ENCODE results near the gene RIPK1. TPM values are rescaled to one million over a fixed set of nuclear protein-coding genes. Genes with fewer than 3 reads are reported as not detected.

Gene RIPK1
- total RNA-seq, 3 donors from 2014 or later: 16.5 to 17.4 (median 16.6) TPM

- peaks cover 10% of the 10 kb centered on the region for H3K4me1 Mint-ChIP-seq (ENCODE audit: low read depth)
- no peaks in the 10 kb centered on the region for H3K9me3 Mint-ChIP-seq
- peaks cover 62% of the 10 kb centered on the region for H3K36me3 Mint-ChIP-seq (ENCODE audit: insufficient read depth)
- no peak overlapping the region for H3K4me3 Mint-ChIP-seq
- ATAC-seq (no peak), DNase-seq (no peak)
- H3K27me3 Mint-ChIP-seq (ENCODE audit: low read depth): no peaks in the 10 kb centered on the region
These were observed 13.7 kb downstream of the RIPK1 start for GRCh38 chr6:3081960-3082359.

GRCh38 chr6:3085074-3085473 is 16.8 kb downstream of the RIPK1 start:
- ATAC-seq: no peak
- H3K36me3 Mint-ChIP-seq (ENCODE audit: insufficient read depth): peaks cover 49% of the 10 kb centered on the region
- peaks cover 1% of the 10 kb centered on the region for H3K4me1 Mint-ChIP-seq (ENCODE audit: low read depth)
- DNase-seq: no peak
- H3K9me3 Mint-ChIP-seq: no peaks in the 10 kb centered on the region
- H3K4me3 Mint-ChIP-seq: no peak overlapping the region
- H3K27me3 Mint-ChIP-seq (ENCODE audit: low read depth): no peaks in the 10 kb centered on the region

- H3K4me1 Mint-ChIP-seq (ENCODE audit: low read depth): no peaks in the 10 kb centered on the region
- H3K36me3 Mint-ChIP-seq (ENCODE audit: insufficient read depth): peaks cover 48% of the 10 kb centered on the region
- ATAC-seq: no peak
- H3K27me3 Mint-ChIP-seq (ENCODE audit: low read depth): no peaks in the 10 kb centered on the region
- no peak for DNase-seq
- no peaks in the 10 kb centered on the region for H3K9me3 Mint-ChIP-seq
- H3K4me3 Mint-ChIP-seq: no peak overlapping the region
These were observed 18.1 kb downstream of the RIPK1 start for GRCh38 chr6:3086282-3086946.

- Mint-ChIP-seq H3K36me3 (ENCODE audit: insufficient read depth) (peaks cover 34% of the 10 kb centered on the region), H3K4me3 (no peak overlapping the region), H3K9me3 (no peaks in the 10 kb centered on the region), H3K27me3 (ENCODE audit: low read depth) (no peaks in the 10 kb centered on the region), H3K4me1 (ENCODE audit: low read depth) (no peaks in the 10 kb centered on the region)
- no peak for DNase-seq
- peak in 1 of 2 donors; percentile 25 for ATAC-seq
These were observed 20.2 kb downstream of the RIPK1 start for GRCh38 chr6:3088446-3088845.

- peaks cover 30% of the 10 kb centered on the region for H3K36me3 Mint-ChIP-seq (ENCODE audit: insufficient read depth)
These were observed 20.7 kb downstream of the RIPK1 start for GRCh38 chr6:3088968-3089367.

GRCh38 chr6:3090013-3090412 is 21.7 kb downstream of the RIPK1 start:
- Mint-ChIP-seq H3K9me3 (no peaks in the 10 kb centered on the region), H3K36me3 (ENCODE audit: insufficient read depth) (peaks cover 26% of the 10 kb centered on the region), H3K27me3 (ENCODE audit: low read depth) (no peaks in the 10 kb centered on the region), H3K4me1 (ENCODE audit: low read depth) (no peaks in the 10 kb centered on the region), H3K4me3 (no peak overlapping the region)
- ATAC-seq (no peak), DNase-seq (no peak)

More at GRCh38 chr6:3088968-3089367, 20.7 kb downstream of the RIPK1 start:
- Mint-ChIP-seq H3K4me1 (ENCODE audit: low read depth) (no peaks in the 10 kb centered on the region), H3K27me3 (ENCODE audit: low read depth) (no peaks in the 10 kb centered on the region), H3K9me3 (no peaks in the 10 kb centered on the region), H3K4me3 (no peak overlapping the region)
- DNase-seq: no peak
- no peak for ATAC-seq

GRCh38 chr6:3094815-3095214 is 26.5 kb downstream of the RIPK1 start:
- Mint-ChIP-seq H3K4me1 (ENCODE audit: low read depth) (no peaks in the 10 kb centered on the region), H3K36me3 (ENCODE audit: insufficient read depth) (peaks cover 19% of the 10 kb centered on the region), H3K27me3 (ENCODE audit: low read depth) (no peaks in the 10 kb centered on the region), H3K9me3 (no peaks in the 10 kb centered on the region), H3K4me3 (no peak overlapping the region)
- ATAC-seq (no peak), DNase-seq (no peak)

- ATAC-seq (peak in 1 of 2 donors; percentile 67), DNase-seq (no peak)
- no peaks in the 10 kb centered on the region for H3K9me3 Mint-ChIP-seq
- H3K36me3 Mint-ChIP-seq (ENCODE audit: insufficient read depth): peaks cover 42% of the 10 kb centered on the region
- no peaks in the 10 kb centered on the region for H3K27me3 Mint-ChIP-seq (ENCODE audit: low read depth)
- no peak overlapping the region for H3K4me3 Mint-ChIP-seq
- H3K4me1 Mint-ChIP-seq (ENCODE audit: low read depth): no peaks in the 10 kb centered on the region
These were observed 34.6 kb downstream of the RIPK1 start for GRCh38 chr6:3102875-3103274.

GRCh38 chr6:3108746-3109414 is 40.6 kb downstream of the RIPK1 start:
- Mint-ChIP-seq H3K4me3 (no peak overlapping the region), H3K9me3 (no peaks in the 10 kb centered on the region), H3K36me3 (ENCODE audit: insufficient read depth) (peaks cover 57% of the 10 kb centered on the region), H3K4me1 (ENCODE audit: low read depth) (no peaks in the 10 kb centered on the region), H3K27me3 (ENCODE audit: low read depth) (no peaks in the 10 kb centered on the region)
- ATAC-seq: no peak
- DNase-seq: no peak

GRCh38 chr6:3109761-3110160 is 41.5 kb downstream of the RIPK1 start:
- no peaks in the 10 kb centered on the region for H3K27me3 Mint-ChIP-seq (ENCODE audit: low read depth)
- peaks cover 50% of the 10 kb centered on the region for H3K36me3 Mint-ChIP-seq (ENCODE audit: insufficient read depth)

GRCh38 chr6:3114377-3114776 is 46.1 kb downstream of the RIPK1 start:
- H3K9me3 Mint-ChIP-seq: no peaks in the 10 kb centered on the region
- no peak overlapping the region for H3K4me3 Mint-ChIP-seq
- DNase-seq: no peak
- no peaks in the 10 kb centered on the region for H3K27me3 Mint-ChIP-seq (ENCODE audit: low read depth)
- peaks cover 15% of the 10 kb centered on the region for H3K4me1 Mint-ChIP-seq (ENCODE audit: low read depth)
- no peak for ATAC-seq
- H3K36me3 Mint-ChIP-seq (ENCODE audit: insufficient read depth): peaks cover 21% of the 10 kb centered on the region

More at GRCh38 chr6:3109761-3110160, 41.5 kb downstream of the RIPK1 start:
- Mint-ChIP-seq H3K4me3 (no peak overlapping the region), H3K4me1 (ENCODE audit: low read depth) (no peaks in the 10 kb centered on the region), H3K9me3 (no peaks in the 10 kb centered on the region)
- DNase-seq (no peak), ATAC-seq (no peak)

- peak overlapping the region; percentile 85 for H3K4me3 Mint-ChIP-seq
- H3K27me3 Mint-ChIP-seq (ENCODE audit: low read depth): no peaks in the 10 kb centered on the region
- no peaks in the 10 kb centered on the region for H3K9me3 Mint-ChIP-seq
- peaks cover 18% of the 10 kb centered on the region for H3K4me1 Mint-ChIP-seq (ENCODE audit: low read depth)
- DNase-seq (no peak), ATAC-seq (no peak)
- H3K36me3 Mint-ChIP-seq (ENCODE audit: insufficient read depth): peaks cover 6% of the 10 kb centered on the region
These were observed 49.6 kb downstream of the RIPK1 start for GRCh38 chr6:3117912-3118352.

- Mint-ChIP-seq H3K36me3 (ENCODE audit: insufficient read depth) (peaks cover under 1% of the 10 kb centered on the region), H3K4me1 (ENCODE audit: low read depth) (peaks cover 18% of the 10 kb centered on the region), H3K4me3 (peak within 1 kb of the TSS; percentile 85), H3K9me3 (no peaks in the 10 kb centered on the region), H3K27me3 (ENCODE audit: low read depth) (no peaks in the 10 kb centered on the region)
- DNase-seq: peak; percentile 100
- ATAC-seq: peak; percentile 92 to 93
These were observed 50.2 kb downstream of the RIPK1 start, which contains the start of gene BPHL for GRCh38 chr6:3118353-3119039. Gene BPHL (plus strand): TSS chr6:3118711. CDS start chr6:3118741, 30 bp downstream.

- DNase-seq (no peak), ATAC-seq (peak; percentile 35 to 36)
- no peaks in the 10 kb centered on the region for H3K9me3 Mint-ChIP-seq
- H3K27me3 Mint-ChIP-seq (ENCODE audit: low read depth): no peaks in the 10 kb centered on the region
- H3K4me1 Mint-ChIP-seq (ENCODE audit: low read depth): peaks cover 18% of the 10 kb centered on the region
- no peaks in the 10 kb centered on the region for H3K36me3 Mint-ChIP-seq (ENCODE audit: insufficient read depth)
- peak overlapping the region; percentile 85 for H3K4me3 Mint-ChIP-seq
These were observed 50.9 kb downstream of the RIPK1 start for GRCh38 chr6:3119040-3119723.
